Urinary bladder (tissue), 4 donors: ENCODE measurements around the gene TMEFF1. TPM values are rescaled to one million over a fixed set of nuclear protein-coding genes. Genes with fewer than 3 reads are reported as not detected.

Experiments
- DNase-seq: peaks from one replicate; pipeline ENCODE4 v3.0.0-alpha.2; 2015; ENCODE audit errors: extremely low spot score
- H3K27ac ChIP-seq: one replicate; pipeline ENCODE4 v1.5.1; 2013; ENCODE audit warnings: low read depth, mild to moderate bottlenecking, moderate library complexity
- H3K36me3 ChIP-seq: one replicate; pipeline ENCODE4 v1.6.1; 2013; ENCODE audit warnings: mild to moderate bottlenecking, moderate library complexity; ENCODE audit not compliant: insufficient read depth
- H3K4me1 ChIP-seq: one replicate; pipeline ENCODE4 v1.6.1; 2013; ENCODE audit warnings: mild to moderate bottlenecking, moderate library complexity; ENCODE audit not compliant: insufficient read depth
- H3K4me3 ChIP-seq: one replicate; pipeline ENCODE4 v1.5.1; 2013; ENCODE audit warnings: low read depth, low read length
- WGBS: extraction: QIAGEN DNeasy Blood & Tissue Kit; methylation state at CpG from one replicate; pipeline ENCODE4 v1.1.7; 2013; 5-methylcytosine and 5-hydroxymethylcytosine counted together
- polyA plus RNA-seq: library from polyadenylated mRNA; stranded (reverse); fragments of 200-250 nt; gene quantifications from one replicate; pipeline ENCODE4 v1.2.3, GENCODE V29; 2013
- total RNA-seq: library from RNA; depleted of rRNA; stranded (reverse); fragments of >200 nt; gene quantifications from one replicate; pipeline ENCODE4 v1.2.3, GENCODE V29; 2014
- donor health status: healthy with polysubstance abuse.
- donor health status: healthy.

The TMEFF1 gene
- total and polyA plus RNA-seq, 2 donors, result 0.24 to 2.0 TPM

DNA sequence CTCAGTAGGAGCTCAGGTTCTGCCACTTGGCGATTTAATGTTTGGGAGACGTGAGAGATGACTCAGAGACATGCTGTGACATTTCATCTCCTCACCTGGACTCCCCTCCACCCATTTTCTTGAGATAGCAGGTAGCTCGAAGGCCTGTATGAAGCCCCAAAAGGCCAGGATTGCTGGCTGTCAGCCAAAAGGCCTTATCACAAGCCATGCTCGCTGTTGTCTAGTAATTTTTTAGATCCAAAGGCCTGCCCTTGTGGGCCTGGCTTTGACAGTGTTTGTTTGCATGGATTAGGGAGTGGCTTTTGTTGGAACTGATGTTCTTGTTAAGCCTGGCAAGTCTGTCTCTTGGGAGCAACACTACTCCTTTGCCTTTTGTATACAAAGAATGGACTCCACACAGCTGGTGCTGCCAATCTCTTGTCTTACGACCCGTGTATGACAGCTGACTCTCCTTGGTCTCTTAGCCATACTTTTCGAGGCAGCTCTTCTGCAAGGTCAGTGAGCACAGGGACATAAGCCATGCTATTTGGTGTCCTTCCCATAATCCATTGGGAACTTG, 127.7 kb downstream of the TMEFF1 start:
- WGBS, result 75% methylated on average over 7 of the region's 7 CpGs
- H3K27ac ChIP-seq, result no peak overlapping the region
- H3K36me3 ChIP-seq, result no peaks in the 10 kb centered on the region
- no peak for DNase-seq
- no peak overlapping the region for H3K4me3 ChIP-seq
- H3K4me1 ChIP-seq, result no peaks in the 10 kb centered on the region

DNA sequence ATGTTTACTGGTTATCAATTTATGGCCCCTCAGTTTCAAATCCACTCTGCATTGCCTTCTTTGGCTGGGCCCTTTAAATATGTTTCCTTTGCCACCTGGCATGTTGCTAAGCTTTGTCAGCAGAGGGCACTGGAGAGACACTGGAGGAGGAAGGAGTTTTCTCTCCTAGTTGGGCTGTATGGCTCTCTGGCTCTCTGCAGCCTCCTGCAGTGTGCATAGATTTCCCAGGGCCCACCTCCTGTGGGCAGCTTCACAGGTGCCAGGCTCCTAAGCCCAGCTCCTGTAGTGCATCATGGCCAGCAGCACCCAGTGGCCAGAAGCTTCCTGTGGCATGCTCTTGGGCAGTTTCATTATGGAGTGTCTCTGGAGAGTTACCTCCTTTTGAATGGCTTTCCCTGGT, 128.3 kb downstream of the TMEFF1 start:
- no peak for DNase-seq
- Histone ChIP-seq H3K27ac (no peak overlapping the region), H3K36me3 (no peaks in the 10 kb centered on the region)

DNA sequence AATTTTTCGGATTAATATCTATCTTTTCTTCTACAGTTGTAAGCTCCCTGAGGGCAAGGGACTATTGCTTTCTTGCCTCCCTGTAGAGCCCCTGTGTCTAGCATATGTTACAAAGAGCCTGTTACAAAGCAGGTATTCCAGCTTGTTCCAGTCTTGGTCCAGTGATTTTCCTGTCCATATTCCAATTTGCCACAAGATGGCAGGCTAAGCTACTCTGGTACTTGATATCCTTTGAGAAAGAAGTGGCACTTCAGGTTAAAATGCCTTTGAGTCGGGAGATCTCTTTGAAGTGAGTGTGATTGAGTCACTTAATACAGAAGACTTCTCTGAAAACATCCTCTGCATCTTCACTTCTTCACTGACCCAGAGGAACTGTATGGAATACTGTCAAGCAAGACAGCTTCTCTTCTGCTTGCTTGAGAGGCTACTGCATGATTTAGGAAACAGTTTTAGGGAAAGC, 129.4 kb downstream of the TMEFF1 start:
- Histone ChIP-seq H3K4me3 (no peak overlapping the region), H3K27ac (no peak overlapping the region), H3K36me3 (no peaks in the 10 kb centered on the region), H3K4me1 (no peaks in the 10 kb centered on the region)
- 32% methylated on average over 2 of the region's 2 CpGs for WGBS
- DNase-seq, result peak; percentile 55

More for the DNA sequence above, 128.3 kb downstream of the TMEFF1 start:
- Histone ChIP-seq H3K4me1 (no peaks in the 10 kb centered on the region), H3K4me3 (no peak overlapping the region)

DNA sequence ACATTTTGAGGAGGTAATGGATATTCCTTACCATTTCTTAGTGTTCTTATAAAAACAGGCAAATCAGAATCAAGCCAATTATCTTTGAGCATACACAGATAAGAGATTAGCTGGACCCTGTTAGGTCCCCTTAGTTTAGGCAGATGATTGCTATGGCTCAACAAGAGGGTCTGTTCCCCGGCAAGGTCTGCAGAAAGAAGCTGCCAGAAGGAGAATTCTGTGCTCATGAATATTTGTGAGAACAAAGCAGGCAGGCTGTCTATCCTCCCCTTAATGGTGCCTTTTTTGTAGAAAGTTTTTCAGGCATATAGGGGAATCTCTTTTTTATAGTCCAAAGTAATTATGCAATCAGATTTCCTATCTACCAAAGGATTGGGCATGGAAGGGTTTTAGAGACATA, 132.5 kb downstream of the TMEFF1 start:
- WGBS, result 28% methylated on average over 1 of the region's 1 CpG
- Histone ChIP-seq H3K36me3 (no peaks in the 10 kb centered on the region), H3K4me3 (no peak overlapping the region), H3K27ac (no peak overlapping the region), H3K4me1 (no peaks in the 10 kb centered on the region)
- no peak for DNase-seq

DNA sequence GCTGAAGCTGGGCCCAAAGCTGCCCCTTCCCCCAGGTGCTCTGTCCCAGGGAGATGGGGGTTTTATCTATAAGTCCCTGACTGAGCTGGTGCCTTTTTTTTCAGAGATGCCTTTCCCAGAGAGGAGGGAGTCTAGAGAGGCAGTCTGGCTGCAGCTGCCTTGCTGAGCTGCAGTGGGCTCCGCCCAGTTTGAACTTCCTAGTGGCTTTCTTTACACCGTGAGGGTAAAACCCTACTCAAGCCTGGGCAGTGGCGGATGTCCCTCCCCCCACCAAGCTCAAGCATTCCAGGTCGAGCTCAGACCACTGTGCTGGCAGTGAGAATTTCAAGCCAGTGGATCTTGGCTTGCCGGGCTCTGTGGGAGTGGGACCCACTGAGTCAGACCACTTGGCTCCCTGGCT, 146.2 kb downstream of the TMEFF1 start:
- no peak overlapping the region for H3K27ac ChIP-seq
- no peak overlapping the region for H3K4me3 ChIP-seq
- H3K36me3 ChIP-seq, result no peaks in the 10 kb centered on the region
- WGBS, result 67% methylated on average over 5 of the region's 5 CpGs
- no peaks in the 10 kb centered on the region for H3K4me1 ChIP-seq
- DNase-seq, result no peak

DNA sequence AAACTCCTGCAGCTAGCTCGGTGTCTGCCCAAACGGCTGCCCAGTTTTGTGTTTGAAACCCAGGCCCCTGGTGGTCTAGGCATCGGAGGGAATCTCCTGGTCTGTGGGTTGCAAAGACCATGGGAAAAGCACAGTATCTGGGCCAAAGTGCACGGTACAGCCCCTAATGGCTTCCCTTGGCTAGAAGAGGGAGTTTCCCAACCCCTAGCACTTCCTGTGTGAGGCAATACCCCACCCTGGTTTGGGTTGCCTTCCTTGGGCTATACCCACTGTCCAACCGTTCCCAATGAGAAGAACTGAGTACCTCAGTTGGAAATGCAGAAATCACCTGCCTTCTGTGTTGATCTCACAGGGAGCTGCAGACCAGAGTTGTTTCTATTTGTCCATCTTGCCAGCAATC, 146.7 kb downstream of the TMEFF1 start:
- no peak overlapping the region for H3K27ac ChIP-seq
- 66% methylated on average over 5 of the region's 5 CpGs for WGBS
- no peak for DNase-seq
- H3K36me3 ChIP-seq, result no peaks in the 10 kb centered on the region
- no peak overlapping the region for H3K4me3 ChIP-seq
- no peaks in the 10 kb centered on the region for H3K4me1 ChIP-seq

DNA sequence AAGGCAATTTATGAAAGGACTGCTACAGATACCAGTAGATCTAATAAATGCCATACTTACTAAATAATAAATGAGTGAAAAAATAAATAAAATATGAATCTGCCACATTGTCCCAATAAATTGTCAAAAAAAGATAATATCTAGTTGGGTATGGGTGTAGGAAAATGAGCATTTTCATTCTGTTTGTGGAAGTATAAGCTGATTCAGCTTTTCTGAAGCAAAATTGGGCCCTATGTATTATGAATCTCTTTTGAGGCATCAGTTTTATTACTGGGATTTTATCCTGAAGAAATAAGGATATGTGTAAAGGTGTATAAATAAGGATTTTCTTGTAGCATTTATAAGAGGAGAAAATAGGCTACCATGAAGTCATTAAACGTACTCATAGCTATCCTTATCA, 151.0 kb downstream of the TMEFF1 start:
- H3K4me1 ChIP-seq, result no peaks in the 10 kb centered on the region
- H3K27ac ChIP-seq, result no peak overlapping the region
- H3K36me3 ChIP-seq, result no peaks in the 10 kb centered on the region
- H3K4me3 ChIP-seq, result no peak overlapping the region
- DNase-seq, result no peak
- 33% methylated on average over 1 of the region's 1 CpG for WGBS

DNA sequence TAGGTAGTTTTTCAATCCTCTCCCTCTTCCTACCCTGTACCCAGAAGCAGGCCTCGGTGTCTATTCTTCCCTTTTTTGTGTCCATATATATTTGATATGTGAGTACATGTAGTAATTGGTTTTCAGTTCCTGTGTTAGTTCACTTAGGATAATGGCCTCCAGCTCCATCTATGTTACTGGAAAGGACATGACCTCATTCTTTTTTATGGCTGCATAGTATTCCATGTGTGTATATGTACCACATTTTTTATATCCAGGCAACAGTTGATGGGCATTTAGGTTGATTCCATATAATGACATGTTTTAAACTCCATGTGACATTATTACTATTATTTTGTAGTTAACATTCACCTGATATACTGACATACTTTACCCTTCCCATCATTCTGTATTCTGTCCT, 154.0 kb downstream of the TMEFF1 start:
- 96% methylated on average over 1 of the region's 1 CpG for WGBS
- H3K4me3 ChIP-seq, result no peak overlapping the region
- DNase-seq, result no peak
- H3K27ac ChIP-seq, result no peak overlapping the region
- H3K36me3 ChIP-seq, result no peaks in the 10 kb centered on the region
- no peaks in the 10 kb centered on the region for H3K4me1 ChIP-seq

Other genes with a start within 250 kb of the TMEFF1 start
- 43.0 TPM for gene TEX10, start 120.2 kb upstream of the TMEFF1 start, total RNA-seq
- 9.8 TPM for gene TEX10, start 120.2 kb upstream of the TMEFF1 start, polyA plus RNA-seq
- 19.1 TPM for gene MSANTD3, start 46.0 kb upstream of the TMEFF1 start, total RNA-seq
- gene MSANTD3, start 46.0 kb upstream of the TMEFF1 start, polyA plus RNA-seq, result 14.3 TPM
- gene CAVIN4, start 104.9 kb downstream of the TMEFF1 start, total RNA-seq, result 12.8 TPM
- gene CAVIN4, start 104.9 kb downstream of the TMEFF1 start, polyA plus RNA-seq, result 0.20 TPM